K562 (cell line): ENCODE measurements around the gene CDK14. TPM values are rescaled to one million over a fixed set of nuclear protein-coding genes. Genes with fewer than 3 reads are reported as not detected.

ENCODE experiments used
- ATAC-seq: fragments of 200-7000 bp; cut with Tn5 transposase; 3 replicates; pipeline ENCODE4 v1.9.1; 2020; ENCODE audit warnings: moderate library complexity
- BruUV-seq: library from RNA; stranded (reverse); fragments of 400-500 nt; replicated peaks from 2 replicates; lab custom pipeline; 2021; lab: Mats Ljungman, UMichigan
- CTCF ChIA-PET: fragments of 300-600 bp; formaldehyde crosslinking; extraction: SDS; loops from one replicate; lab custom pipeline; 2021; ENCODE audit warnings: low intra/inter-chr PET ratio; lab: Yijun Ruan, JAX
- POLR2A ChIA-PET: fragments of 300-600, 350-650 bp; sonication (Branson Sonifier 250); formaldehyde crosslinking; extraction: SDS; loops from one replicate; lab custom pipeline; 2021; ENCODE audit warnings: antibody characterized with exemption, inconsistent platforms; lab: Yijun Ruan, JAX
- DNase-seq, 4 experiments: peaks; one replicate each; pipeline versions ENCODE4 v3.0.0 to v3.0.0-alpha.2; 2011 to 2018; ENCODE audit warnings: low spot score in 3 of 4, mixed read lengths in 3 of 4; ENCODE audit errors: extremely low read depth in 1 of 4
- FAIRE-seq: peaks from 2 replicates; lab custom pipeline; 2011; peaks lifted over from hg19 to GRCh38; lab: Jason Lieb, UNC
- H2AFZ ChIP-seq: 2 replicates; pipeline ENCODE4 v1.6.0; 2011; ENCODE audit warnings: low read depth, low read length, control low read depth, inconsistent platforms
- H3K27ac ChIP-seq: fragments of 200-600 bp; 3 replicates; pipeline ENCODE4 v1.8.0; 2011; ENCODE audit warnings: low read depth, mild to moderate bottlenecking, control low read depth, inconsistent platforms, low read length, moderate library complexity, mixed read lengths; ENCODE audit errors: extremely low read depth
- H3K27me3 ChIP-seq, 2 experiments: fragments of 300-600 bp in 1 of 2; 2 replicates in 1 of 2; 3 replicates in 1 of 2; pipeline versions ENCODE4 v1.6.0 to v1.8.0; 2011; ENCODE audit warnings: inconsistent platforms in 2 of 2, low read length in 2 of 2, mild to moderate bottlenecking in 1 of 2, mixed read lengths in 1 of 2, moderate library complexity in 1 of 2; ENCODE audit not compliant: control insufficient read depth in 2 of 2, insufficient read depth in 2 of 2
- H3K36me3 ChIP-seq: fragments of 300-600 bp; 3 replicates; pipeline ENCODE4 v1.8.0; 2011; ENCODE audit warnings: mild to moderate bottlenecking, low read length, inconsistent platforms; ENCODE audit not compliant: control insufficient read depth, insufficient read depth
- H3K4me1 ChIP-seq, 2 experiments: fragments of 200-600 bp in 1 of 2; replicated peaks in 1 of 2; 2 replicates in 1 of 2; 3 replicates in 1 of 2; pipeline versions ENCODE4 v1.5.1 to v1.8.0; 2011; ENCODE audit warnings: inconsistent platforms in 2 of 2, low read length in 2 of 2, mild to moderate bottlenecking in 1 of 2, mixed read lengths in 1 of 2, moderate library complexity in 1 of 2; ENCODE audit not compliant: control insufficient read depth in 2 of 2, insufficient read depth in 2 of 2
- H3K4me2 ChIP-seq: 2 replicates; pipeline ENCODE4 v1.6.1; 2011; ENCODE audit warnings: low read length, control low read depth, inconsistent platforms, mixed read lengths; ENCODE audit not compliant: insufficient read depth
- H3K4me3 ChIP-seq: fragments of 200-600 bp; sonication (generic), shearing (Covaris generic); 2 replicates; pipeline ENCODE4 v1.5.1; 2016; ENCODE audit warnings: control low read depth, inconsistent platforms
- H3K79me2 ChIP-seq: fragments of 200-600 bp; 3 replicates; pipeline ENCODE4 v1.8.0; 2011; ENCODE audit warnings: low read length, inconsistent platforms; ENCODE audit not compliant: control insufficient read depth, insufficient read depth
- H3K9ac ChIP-seq, 2 experiments: 2 replicates each; pipeline versions ENCODE4 v1.6.0 to v1.6.1; 2011; ENCODE audit warnings: low read depth in 2 of 2, low read length in 2 of 2, control low read depth in 1 of 2, inconsistent platforms in 1 of 2, mild to moderate bottlenecking in 1 of 2, mixed read lengths in 1 of 2; ENCODE audit not compliant: insufficient read depth in 1 of 2
- H3K9me1 ChIP-seq: one replicate; pipeline ENCODE4 v1.6.0; 2011; ENCODE audit warnings: inconsistent platforms, mild to moderate bottlenecking, low read length, moderate library complexity; ENCODE audit not compliant: control insufficient read depth, insufficient read depth
- H3K9me3 ChIP-seq: replicated peaks from 2 replicates; pipeline ENCODE4 v1.5.1; 2011; ENCODE audit warnings: low read depth, low read length, inconsistent platforms; ENCODE audit not compliant: control insufficient read depth, insufficient read depth
- H4K20me1 ChIP-seq: replicated peaks from 2 replicates; pipeline ENCODE4 v1.6.1; 2011; ENCODE audit warnings: low read length, inconsistent platforms, mixed read lengths; ENCODE audit not compliant: control insufficient read depth, insufficient read depth
- ATF1 ChIP-seq, 2 experiments: fragments of 450-650 bp in 1 of 2; IDR thresholded peaks; 2 replicates each; pipeline ENCODE4 v1.6.1; 2016; ENCODE audit warnings: missing compliant biosample characterization in 1 of 2, missing genetic modification characterization in 1 of 2
- ELF1 ChIP-seq: fragments of 200-800 bp; sonication (Bioruptor generic); IDR thresholded peaks from 2 replicates; pipeline ENCODE4 v1.6.1; 2016; ENCODE audit warnings: missing genetic modification characterization, missing compliant biosample characterization
- ETV1 ChIP-seq: fragments of 450-650 bp; conservative IDR thresholded peaks from 2 replicates; pipeline ENCODE4 v1.6.1; 2016; ENCODE audit warnings: missing genetic modification characterization, control low read depth, low read depth, missing compliant biosample characterization
- KLF13 ChIP-seq: fragments of 450-650 bp; IDR thresholded peaks from 2 replicates; pipeline ENCODE4 v1.6.1; 2016; ENCODE audit warnings: missing genetic modification characterization, low read depth, mild to moderate bottlenecking, missing compliant biosample characterization, moderate library complexity, borderline replicate concordance
- MEIS2 ChIP-seq: fragments of 450-650 bp; IDR thresholded peaks from 2 replicates; pipeline ENCODE4 v1.6.1; 2014; ENCODE audit warnings: mild to moderate bottlenecking; ENCODE audit not compliant: partially characterized antibody
- MXI1 ChIP-seq: IDR thresholded peaks from 2 replicates; pipeline ENCODE4 v1.6.1; 2011; ENCODE audit warnings: low read depth, mild to moderate bottlenecking, improper control_type of control experiment, low read length
- RBFOX2 ChIP-seq: fragments of 200-400 bp; formaldehyde crosslinking; IDR thresholded peaks from 2 replicates; pipeline ENCODE4 v1.6.1; 2017; ENCODE audit warnings: low read depth, mild to moderate bottlenecking, low read length, moderate library complexity
- RBM25 ChIP-seq: fragments of 200-400 bp; formaldehyde crosslinking; IDR thresholded peaks from 2 replicates; pipeline ENCODE4 v1.6.1; 2018; ENCODE audit warnings: low read length, low read depth, moderate library complexity; ENCODE audit not compliant: severe bottlenecking
- SP2 ChIP-seq: IDR thresholded peaks from 2 replicates; pipeline ENCODE4 v1.6.1; 2011; ENCODE audit warnings: mild to moderate bottlenecking, low read depth, low read length, moderate library complexity; ENCODE audit not compliant: poor library complexity, severe bottlenecking; ENCODE audit errors: extremely low read depth
- YY1 ChIP-seq, 3 experiments: IDR thresholded peaks; 2 replicates each; pipeline ENCODE4 v1.6.1; 2011; ENCODE audit warnings: low read length in 2 of 3, mild to moderate bottlenecking in 2 of 3, moderate library complexity in 2 of 3, borderline replicate concordance in 1 of 3, control low read depth in 1 of 3, low read depth in 1 of 3; ENCODE audit not compliant: insufficient read depth in 3 of 3, insufficient replicate concordance in 2 of 3, control insufficient read depth in 1 of 3, insufficient read length in 1 of 3; ENCODE audit errors: extremely low read depth in 1 of 3
- ZNF134 ChIP-seq: fragments of 250-450 bp; sonication (Bioruptor Pico); conservative IDR thresholded peaks from 2 replicates; pipeline ENCODE4 v1.4.0; 2020
- ZNF274 ChIP-seq: IDR thresholded peaks from 2 replicates; pipeline ENCODE4 v1.6.1; 2011; ENCODE audit warnings: low read depth, mild to moderate bottlenecking, low read length, moderate library complexity, borderline replicate concordance
- ZZZ3 ChIP-seq: fragments of 450-650 bp; IDR thresholded peaks from 2 replicates; pipeline ENCODE4 v1.6.1; 2016; ENCODE audit warnings: antibody characterized with exemption, mild to moderate bottlenecking, moderate library complexity
- WGBS: fragments of 100-300 bp; shearing (Covaris generic); methylation state at CpG from one replicate; pipeline ENCODE4 v1.1.6; 2016; ENCODE audit warnings: low coverage, mixed read lengths; ENCODE audit not compliant: insufficient coverage; ENCODE audit errors: missing lambda C conversion rate; 5-methylcytosine and 5-hydroxymethylcytosine counted together
- in situ Hi-C: fragments of 300-500 bp; cut with MboI; formaldehyde crosslinking; loops from 4 replicates; pipeline ENCODE4 v1.15.0; 2018; ENCODE audit warnings: inconsistent platforms, mixed read lengths
- intact Hi-C: fragments of 100-400 bp; cut with micrococcal nuclease; formaldehyde crosslinking; loops from 2 replicates; pipeline ENCODE4 v1.14.2; 2022
- polyA plus RNA-seq, 8 experiments: library from polyadenylated mRNA; depleted of rRNA in 4 of 8; stranded (reverse) in 5 of 8; unstranded in 3 of 8; fragments of >200 nt; fragmentation: Nextera tagmentation in 2 of 8; fragmentation: Illumina TruSeq in 1 of 8; extraction: Ambion mirVana in 2 of 8; extraction: Trizol in 1 of 8; gene quantifications; 2 replicates each; pipeline versions ENCODE4 v1.2.1 to v1.2.3, GENCODE V29; 2011 to 2014; ENCODE audit warnings: inconsistent platforms in 1 of 8, missing spikeins in 1 of 8
- total RNA-seq, 7 experiments: library from RNA; depleted of rRNA in 6 of 7; stranded (reverse); fragments of >200 nt in 6 of 7; fragmentation: Illumina TruSeq in 2 of 7; extraction: Trizol in 2 of 7; gene quantifications; 2 replicates each; pipeline versions ENCODE4 v1.2.1 to v1.2.3, GENCODE V29; 2011 to 2021; ENCODE audit warnings: low replicate concordance in 1 of 7
- TF ChIP-seq, protein P1 (sequence below): fragments of 450-650 bp; IDR thresholded peaks from 2 replicates; pipeline ENCODE4 v1.6.1; 2016; ENCODE audit warnings: missing biosample characterization, missing genetic modification characterization

CDK14 gene
- total and polyA plus RNA-seq, 9 of the 15 experiments (the other 6 are each of a cell fraction or from before 2014, with no cell fraction given), result 0.03 to 0.91 (median 0.16) TPM

DNA sequence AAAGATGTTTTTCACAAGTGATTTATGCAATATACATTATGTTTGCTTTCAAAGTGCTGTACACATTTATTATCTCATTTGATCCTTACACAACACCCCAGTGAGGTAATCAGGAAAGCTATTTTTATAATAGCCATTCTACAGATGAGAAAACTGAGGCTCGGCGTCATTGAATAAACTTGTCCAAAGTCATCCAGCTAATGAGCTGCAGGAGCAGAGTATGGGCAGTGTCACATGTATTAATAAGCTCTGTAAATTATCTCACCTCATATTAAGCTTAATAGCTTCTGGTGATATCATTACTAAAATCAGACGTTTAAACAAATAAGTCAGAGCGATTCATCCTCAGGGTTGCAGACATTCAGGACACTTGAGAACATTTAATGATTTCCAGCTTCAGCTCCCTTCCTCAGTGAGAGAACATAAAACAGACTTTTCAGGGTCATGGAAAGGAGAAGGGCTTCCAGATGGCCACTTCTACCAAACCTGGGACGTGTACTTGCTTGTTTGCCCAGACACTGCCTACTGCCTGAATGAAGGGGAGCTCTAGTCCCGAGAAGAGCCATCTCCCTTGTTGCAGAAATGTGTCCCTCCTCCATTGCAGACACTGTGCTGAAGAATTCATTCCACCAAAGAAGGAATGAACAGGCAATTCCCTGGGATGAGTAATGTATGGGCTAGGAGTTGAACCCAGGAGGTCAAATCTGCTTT lies 647.6 kb downstream of the CDK14 start:
- TF ChIP-seq YY1 (IDR thresholded peaks at IDR 0.05; ENCODE audit: borderline replicate concordance in 1 of 3, control insufficient read depth in 1 of 3, extremely low read depth in 1 of 3, insufficient read depth in 3 of 3, insufficient read length in 1 of 3, insufficient replicate concordance in 2 of 3, low read depth in 1 of 3, low read length in 2 of 3) (no peak), RBM25 (peak; percentile 82)
- no peak overlapping the region for H3K27ac ChIP-seq
- ChIA-PET CTCF (no interaction called here), POLR2A (interaction anchor here (1.0 kb wide), 1 partner anchor 19 kb away, joined by 3 read pairs; no protein-coding TSS in a partner anchor)
- BruUV-seq, result no TSS peak
- H3K9me1 ChIP-seq, result no peaks in the 10 kb centered on the region
- H3K79me2 ChIP-seq, result no peaks in the 10 kb centered on the region
- H4K20me1 ChIP-seq, result no peaks in the 10 kb centered on the region
- ATAC-seq, result no peak
- intact Hi-C loops (no loop called here), in situ Hi-C loops (no loop called here)
- no peak overlapping the region for H3K9ac ChIP-seq
- H3K4me2 ChIP-seq, result no peak overlapping the region
- peaks cover 7% of the 10 kb centered on the region in 2 experiments for H3K27me3 ChIP-seq
- no peaks in the 10 kb centered on the region for H3K9me3 ChIP-seq
- no peak for DNase-seq
- H2AFZ ChIP-seq, result no peak overlapping the region
- no peak overlapping the region for H3K4me3 ChIP-seq
- H3K36me3 ChIP-seq, result no peaks in the 10 kb centered on the region
- WGBS, result 6% methylated on average over 6 of the region's 6 CpGs
- FAIRE-seq, result no peak
- no peaks in the 10 kb centered on the region for H3K4me1 ChIP-seq

DNA sequence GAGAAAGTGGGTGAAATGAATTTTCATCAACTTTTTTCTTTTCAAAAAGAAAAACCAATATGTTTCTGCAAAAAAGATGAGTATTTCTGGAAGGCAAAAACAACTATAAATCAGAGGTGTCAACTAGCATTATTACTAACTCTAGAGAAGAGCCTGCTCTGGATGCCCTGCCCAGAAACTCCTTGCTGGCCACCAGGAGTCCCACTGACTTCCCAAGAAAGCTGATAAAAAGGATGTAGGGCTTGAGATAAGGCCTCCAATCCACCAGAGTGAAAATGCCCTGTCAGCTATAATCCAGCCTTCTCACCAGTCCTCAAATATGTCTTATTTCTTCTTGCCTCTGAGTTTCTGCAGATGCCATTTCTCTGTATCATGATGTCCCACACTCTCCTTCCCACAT lies 651.4 kb downstream of the CDK14 start:
- DNase-seq, result peak in 2 of 4 experiments; percentile 22 to 38
- FAIRE-seq, result no peak
- peak; percentile 80 for ATAC-seq
- intact Hi-C loops, result no loop called here
- Histone ChIP-seq H3K9me3 (no peaks in the 10 kb centered on the region), H3K27ac (no peak overlapping the region), H3K36me3 (no peaks in the 10 kb centered on the region), H3K27me3 (peaks cover 3 to 9% of the 10 kb centered on the region in 2 experiments; a peak in 4 of 5 replicates), H3K79me2 (no peaks in the 10 kb centered on the region), H3K4me1 (no peaks in the 10 kb centered on the region), H3K9ac (no peak overlapping the region), H4K20me1 (no peaks in the 10 kb centered on the region), H3K9me1 (no peaks in the 10 kb centered on the region), H3K4me2 (no peak overlapping the region), H3K4me3 (no peak overlapping the region), H2AFZ (no peak overlapping the region)
- ChIA-PET CTCF (no interaction called here), POLR2A (interaction anchor here (1.8 kb wide), 1 partner anchor 14 kb away, joined by 5 read pairs; no protein-coding TSS in a partner anchor)
- BruUV-seq, result no TSS peak
- in situ Hi-C loops, result no loop called here
- no peak for TF ChIP-seq ZNF134
- no peak for TF ChIP-seq ATF1 (CRISPR knock-in tag; IDR thresholded peaks at IDR 0.05)
- TF ChIP-seq ATF1 (tag; IDR thresholded peaks at IDR 0.05), result no peak
- TF ChIP-seq KLF13 (tag), result no peak
- no peak for TF ChIP-seq RBFOX2
- no peak for TF ChIP-seq ETV1 (tag)
- no peak for TF ChIP-seq ELF1
- TF ChIP-seq MXI1, result no peak
- TF ChIP-seq ZZZ3, result no peak
- TF ChIP-seq, protein P1, sequence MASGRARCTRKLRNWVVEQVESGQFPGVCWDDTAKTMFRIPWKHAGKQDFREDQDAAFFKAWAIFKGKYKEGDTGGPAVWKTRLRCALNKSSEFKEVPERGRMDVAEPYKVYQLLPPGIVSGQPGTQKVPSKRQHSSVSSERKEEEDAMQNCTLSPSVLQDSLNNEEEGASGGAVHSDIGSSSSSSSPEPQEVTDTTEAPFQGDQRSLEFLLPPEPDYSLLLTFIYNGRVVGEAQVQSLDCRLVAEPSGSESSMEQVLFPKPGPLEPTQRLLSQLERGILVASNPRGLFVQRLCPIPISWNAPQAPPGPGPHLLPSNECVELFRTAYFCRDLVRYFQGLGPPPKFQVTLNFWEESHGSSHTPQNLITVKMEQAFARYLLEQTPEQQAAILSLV (tag), result no peak
- TF ChIP-seq ZNF274, result no peak
- TF ChIP-seq MEIS2, result peak; percentile 61
- no peak for TF ChIP-seq SP2
